Fibroblast of villous mesenchyme (primary cell): Measurements from ENCODE around the gene XPOT. TPM values are rescaled to one million over a fixed set of nuclear protein-coding genes. Genes with fewer than 3 reads are reported as not detected.

Experiments used
- DNase-seq: peaks from one replicate; pipeline ENCODE4 v3.0.0-alpha.2; 2010; ENCODE audit warnings: low read depth
- H3K4me3 ChIP-seq: 2 replicates; pipeline ENCODE4 v1.5.1; 2011; ENCODE audit warnings: low read depth, mild to moderate bottlenecking, low read length
- CTCF ChIP-seq: IDR thresholded peaks from 2 replicates; pipeline ENCODE4 v1.5.1; 2012; ENCODE audit warnings: low read depth, mild to moderate bottlenecking, low read length; ENCODE audit not compliant: insufficient read depth
- total RNA-seq: library from RNA; depleted of rRNA; stranded (reverse); fragments of >200 nt; gene quantifications from 2 replicates; pipeline ENCODE4 v1.2.3, GENCODE V29; 2012

The XPOT gene
- total RNA-seq, 1 donor, result 146 TPM

GRCh38 chr12:64387197-64387816, 16.9 kb upstream of the XPOT start:
- no peak for DNase-seq
- TF ChIP-seq CTCF, result no peak
- H3K4me3 ChIP-seq, result no peak overlapping the region

- H3K4me3 ChIP-seq, result no peak overlapping the region
- TF ChIP-seq CTCF, result no peak
- DNase-seq, result no peak
Observed at GRCh38 chr12:64389154-64389553, 15.0 kb upstream of the XPOT start.

GRCh38 chr12:64390275-64390851, 13.8 kb upstream of the XPOT start, which contains the start of gene C12orf56:
Gene C12orf56, minus strand, starts transcription at chr12:64390758. Its CDS starts 193 bp downstream, at chr12:64390565.
- DNase-seq, result peak; percentile 13
- peak within 1 kb of the TSS; percentile 53 for H3K4me3 ChIP-seq
- TF ChIP-seq CTCF, result peak; percentile 3

GRCh38 chr12:64392221-64392620, 12.0 kb upstream of the XPOT start:
- peak; percentile 50 for TF ChIP-seq CTCF
- DNase-seq, result peak; percentile 61

GRCh38 chr12:64395739-64396138, 8.5 kb upstream of the XPOT start:
- H3K4me3 ChIP-seq, result no peak overlapping the region
- no peak for DNase-seq
- TF ChIP-seq CTCF, result no peak

More at GRCh38 chr12:64392221-64392620, 12.0 kb upstream of the XPOT start:
- H3K4me3 ChIP-seq, result no peak overlapping the region

- no peak for TF ChIP-seq CTCF
- DNase-seq, result peak; percentile 63
- H3K4me3 ChIP-seq, result no peak overlapping the region
Observed at GRCh38 chr12:64400041-64400440, 4.2 kb upstream of the XPOT start.
